Measurements from ENCODE around the gene AGAP5. TPM values are rescaled to one million over a fixed set of nuclear protein-coding genes. Genes with fewer than 3 reads are reported as not detected.
"Not testable (repeated sequence)": the region's sequence is repeated elsewhere in the genome, so short reads cannot be mapped to it uniquely, and the experiment has no call there.

AGAP5 gene
- total and polyA plus RNA-seq, 2 of the 4 experiments (the other 2 are of a cell fraction): 1.8 to 4.1 TPM

- H3K9me3 ChIP-seq (ENCODE audit: control insufficient read depth, insufficient read depth, low read length); H3K4me2 ChIP-seq (ENCODE audit: low read depth, low read length); in situ Hi-C loops (cut with MboI; ENCODE audit: low sequenced_read_pairs); POLR2A ChIA-PET (ENCODE audit: unreplicated experiment); H3K36me3 ChIP-seq (ENCODE audit: control insufficient read depth, insufficient read depth, low read length); H3K56ac ChIP-seq (ENCODE audit: extremely low read depth, insufficient read depth, low read length); H3K9me1 ChIP-seq (ENCODE audit: insufficient read depth, low read length); H2AFZ ChIP-seq (replicated peaks; ENCODE audit: low read length, poor library complexity); H2BK5ac ChIP-seq (ENCODE audit: low read depth, low read length, poor library complexity, severe bottlenecking); H3K14ac ChIP-seq (replicated peaks; ENCODE audit: low read depth, low read length); H3K9ac ChIP-seq (ENCODE audit: low read depth, low read length); H3K4me1 ChIP-seq (ENCODE audit: control insufficient read depth, insufficient read depth, low read length); H3K27ac ChIP-seq (ENCODE audit: insufficient read depth, low read length); H4K91ac ChIP-seq (ENCODE audit: insufficient read depth, low read depth, low read length); H3K18ac ChIP-seq (ENCODE audit: low read depth, low read length); H3K27me3 ChIP-seq (ENCODE audit: control insufficient read depth, insufficient read depth, low read length); H4K8ac ChIP-seq (ENCODE audit: low read depth in 2 of 2, low read length in 2 of 2); H2AK5ac ChIP-seq (ENCODE audit: low read depth, low read length); ATAC-seq (ENCODE audit: low read depth); dilution Hi-C loops (cut with HindIII; ENCODE audit: low sequenced_read_pairs, unreplicated experiment); H3K23ac ChIP-seq (ENCODE audit: low read depth, low read length); BruUV-seq (replicated peaks); H2BK15ac ChIP-seq (ENCODE audit: low read depth, low read length); DNase-seq; H2AK9ac ChIP-seq (replicated peaks; ENCODE audit: low read depth, low read length, poor library complexity); CTCF ChIA-PET; H2BK20ac ChIP-seq (ENCODE audit: low read depth, low read length); H3K4me3 ChIP-seq (ENCODE audit: insufficient read depth, low read depth, low read length); H4K20me1 ChIP-seq (ENCODE audit: insufficient read depth, low read length); H4K5ac ChIP-seq (ENCODE audit: low read depth, low read length); H3K4ac ChIP-seq (ENCODE audit: low read depth, low read length); H2BK120ac ChIP-seq (ENCODE audit: low read depth, low read length): not testable (repeated sequence)
- intact Hi-C loops (cut with micrococcal nuclease): loop anchor here (10.0 kb wide), 1 partner anchor 216 kb away; no protein-coding TSS in a partner anchor
- H3K79me1 ChIP-seq (ENCODE audit: low read depth in 1 of 2, low read length in 2 of 2): peaks cover 16 to 44% of the 10 kb centered on the region in 2 experiments
- 93% methylated on average over 3 of the region's 18 CpGs; no CpG with 5 or more reads in 1 of the 2 experiments for WGBS, 2 experiments (ENCODE audit: extremely low coverage in 2 of 2, insufficient read length in 1 of 2)
Measured at GRCh38 chr10:73740501-73741254, 42.8 kb upstream of the AGAP5 start.
